ENCODE measurements around the gene AMHR2.
"Not testable (repeated sequence)": the region's sequence is repeated elsewhere in the genome, so short reads cannot be mapped to it uniquely, and the experiment has no call there.

The AMHR2 gene

DNA sequence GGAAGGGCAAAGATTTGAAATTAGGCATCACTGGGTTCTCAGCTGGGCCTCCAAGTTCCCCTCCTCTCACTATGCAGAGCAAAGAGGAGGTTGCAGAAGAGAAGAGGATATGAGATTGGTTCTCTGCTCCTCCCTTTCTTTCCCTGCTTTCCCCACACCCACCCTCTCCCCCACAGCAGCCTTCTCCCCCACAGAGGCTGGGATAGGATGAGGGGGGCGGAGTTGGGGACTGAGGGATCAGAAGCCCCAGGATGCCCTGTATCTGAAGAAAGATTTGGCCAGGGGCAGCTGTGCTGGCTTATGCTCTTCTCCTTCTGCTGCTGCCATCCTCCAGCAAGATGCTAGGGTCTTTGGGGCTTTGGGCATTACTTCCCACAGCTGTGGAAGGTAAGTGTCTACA lies at the start of gene AMHR2:
TSS of gene AMHR2 (plus strand) at position 259 of the 400 bp plus-strand sequence. CDS start at position 339, 80 bp downstream.
- no peak for DNase-seq (ENCODE audit: low read depth, low spot score)

DNA sequence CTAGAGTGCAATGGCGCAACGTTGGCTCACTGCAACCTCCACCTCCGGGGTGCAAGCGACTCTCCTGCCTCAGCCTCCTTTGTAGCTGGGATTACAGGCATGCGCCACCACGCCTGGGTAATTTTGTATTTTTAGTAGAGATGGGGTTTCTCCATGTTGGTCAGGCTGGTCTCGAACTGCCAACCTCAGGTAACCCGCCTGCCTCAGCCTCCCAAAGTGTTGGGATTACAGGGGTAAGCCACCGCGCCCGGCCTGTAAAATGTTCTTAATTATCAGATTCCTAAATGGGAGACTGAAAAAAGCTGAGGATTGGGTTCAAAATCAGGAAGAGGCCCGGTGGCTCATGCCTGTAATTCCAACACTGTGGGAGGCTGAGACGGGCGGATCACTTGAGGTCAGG lies 49.4 kb upstream of the AMHR2 start:
- not testable (repeated sequence) for DNase-seq (ENCODE audit: low read depth, low spot score)

DNA sequence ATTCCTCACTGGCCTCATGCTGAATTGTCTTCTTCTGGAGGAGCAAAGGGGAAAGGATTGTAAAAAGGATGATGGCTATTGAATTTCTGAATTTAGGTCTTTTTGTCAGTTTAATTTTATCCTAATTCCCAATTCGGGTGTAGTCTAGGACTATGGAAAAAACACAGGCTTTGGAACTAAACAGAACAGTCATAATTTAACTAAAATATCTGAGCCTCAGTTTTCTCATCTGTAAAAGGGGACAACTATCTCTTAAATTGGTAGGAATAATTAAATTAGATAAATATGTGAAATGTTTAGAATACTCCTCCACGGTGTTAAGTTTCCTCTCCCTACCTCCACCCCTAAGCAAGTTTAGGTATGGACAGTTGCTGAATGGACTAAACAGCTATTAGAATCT lies 46.9 kb upstream of the AMHR2 start:
- no peak for DNase-seq (ENCODE audit: low read depth, low spot score)

DNA sequence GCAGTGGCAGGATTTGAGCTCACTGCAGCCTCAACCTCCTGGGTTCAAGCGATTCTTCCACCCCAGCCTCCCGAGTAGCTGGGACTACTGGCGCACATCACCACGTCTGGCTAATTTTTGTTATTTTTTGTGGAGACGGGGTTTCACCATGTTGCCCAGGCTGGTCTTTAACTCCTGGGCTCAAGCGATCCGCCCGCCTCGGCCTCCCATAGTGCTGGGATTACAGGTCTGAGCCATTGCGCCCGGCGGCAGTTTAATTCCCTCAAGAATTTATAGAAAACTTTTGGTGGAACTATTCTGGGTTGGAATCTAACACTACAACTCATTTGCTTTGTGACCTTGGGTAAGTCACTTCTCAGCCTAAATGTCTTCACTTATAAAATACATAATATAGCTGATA lies 45.4 kb upstream of the AMHR2 start:
- DNase-seq (ENCODE audit: low read depth, low spot score): no peak

DNA sequence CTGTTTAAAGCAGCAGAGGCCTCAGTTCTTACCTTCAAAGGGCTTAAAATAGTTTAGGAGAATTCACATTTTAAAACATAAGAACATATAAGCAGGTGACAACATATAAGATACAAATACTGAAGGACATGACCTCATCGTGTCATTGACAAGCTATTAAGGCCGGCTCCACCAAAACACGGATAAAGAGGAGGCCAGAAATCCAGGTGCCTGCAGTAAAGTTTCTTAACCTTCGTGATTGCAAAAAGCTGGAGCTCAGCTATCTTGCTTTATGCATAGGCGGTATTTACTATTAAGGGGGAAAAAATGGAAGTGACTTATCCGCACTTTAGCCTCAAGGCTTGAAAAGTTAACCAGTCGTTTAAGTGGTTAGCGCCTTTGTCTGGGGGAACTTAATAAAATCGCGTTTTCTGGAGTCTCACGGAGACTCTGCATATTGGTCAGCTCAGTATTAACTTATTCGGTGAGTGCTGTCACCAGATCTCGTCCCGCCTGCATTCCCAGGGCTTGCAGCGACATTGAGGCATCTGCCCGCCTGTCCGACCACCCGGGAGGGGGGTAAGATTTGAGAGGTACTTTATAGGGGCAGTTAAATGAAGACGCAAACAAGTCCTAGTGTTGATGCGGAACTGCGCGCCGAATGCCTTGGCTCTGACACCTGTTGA lies 44.8 kb upstream of the AMHR2 start:
- DNase-seq (ENCODE audit: low read depth, low spot score): no peak

DNA sequence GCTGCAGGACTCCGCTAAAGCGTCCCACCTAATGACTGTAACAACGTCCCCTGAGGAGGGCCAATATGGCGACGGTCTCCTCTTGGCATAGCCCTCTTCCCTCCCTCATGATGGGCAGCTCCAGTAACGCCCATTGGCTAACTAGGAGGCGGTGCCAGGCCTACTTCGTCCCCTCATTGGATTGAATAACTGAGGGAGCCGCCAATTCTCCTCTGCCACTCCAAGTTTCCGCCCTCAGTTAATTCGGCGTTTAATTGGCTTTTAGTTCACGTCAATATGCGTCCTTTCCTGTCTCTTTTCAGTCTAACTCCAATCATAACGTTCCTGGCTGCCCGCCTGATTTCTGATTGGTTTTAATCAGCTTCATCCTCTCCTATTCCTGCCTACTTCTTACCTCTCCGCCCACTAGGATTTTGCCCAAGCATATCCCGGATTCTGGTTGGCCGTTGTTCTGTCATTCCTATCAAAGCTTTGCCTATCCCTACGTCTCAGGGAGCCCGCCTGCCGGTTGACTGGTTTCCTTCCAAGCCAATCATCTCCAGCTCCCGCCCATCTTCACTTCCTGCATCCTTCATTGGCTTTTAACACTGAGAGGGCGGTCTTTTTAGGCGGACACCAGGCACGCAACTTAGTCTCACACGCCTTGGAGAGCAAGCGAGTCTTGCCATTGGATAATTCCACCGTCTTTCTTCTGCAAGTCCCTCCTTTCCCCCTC lies 44.1 kb upstream of the AMHR2 start:
- DNase-seq (ENCODE audit: low read depth, low spot score): peak; percentile 98

DNA sequence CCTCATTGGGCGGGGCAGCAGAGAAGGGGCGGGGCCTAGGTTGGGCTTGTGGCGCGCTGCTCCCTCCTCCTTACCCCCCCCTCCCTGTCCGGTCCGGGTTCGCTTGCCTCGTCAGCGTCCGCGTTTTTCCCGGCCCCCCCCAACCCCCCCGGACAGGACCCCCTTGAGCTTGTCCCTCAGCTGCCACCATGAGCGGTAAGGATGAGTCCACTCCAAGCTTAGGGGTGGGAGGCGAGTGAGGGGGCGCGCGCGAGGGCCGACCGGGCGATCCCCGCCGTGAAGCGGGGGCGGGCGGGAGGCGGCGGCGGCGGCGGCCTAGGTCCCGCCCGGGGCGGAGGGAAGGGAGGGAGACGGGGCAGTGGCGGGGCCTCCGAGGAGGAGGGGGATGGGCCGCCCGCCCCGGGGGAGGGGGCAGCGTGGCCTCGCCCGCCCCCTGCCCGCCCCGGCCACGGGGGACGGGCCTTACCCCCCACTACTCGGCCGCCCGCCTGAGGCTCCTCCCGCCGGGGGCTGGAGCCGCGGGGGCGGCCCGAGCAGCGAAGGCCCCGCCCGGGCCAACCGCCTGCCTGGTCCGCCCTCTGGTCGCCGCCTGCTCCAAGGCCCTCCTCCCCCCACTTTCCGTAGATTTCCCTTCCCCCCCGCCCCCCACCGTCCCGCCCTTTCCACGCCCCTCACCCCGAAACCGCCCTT lies 43.4 kb upstream of the AMHR2 start, which contains the start of gene SP1:
TSS of gene SP1 (plus strand) at position 73 of the 690 bp plus-strand sequence. CDS start at position 189, 116 bp downstream.
- DNase-seq (ENCODE audit: low read depth, low spot score): peak; percentile 75

DNA sequence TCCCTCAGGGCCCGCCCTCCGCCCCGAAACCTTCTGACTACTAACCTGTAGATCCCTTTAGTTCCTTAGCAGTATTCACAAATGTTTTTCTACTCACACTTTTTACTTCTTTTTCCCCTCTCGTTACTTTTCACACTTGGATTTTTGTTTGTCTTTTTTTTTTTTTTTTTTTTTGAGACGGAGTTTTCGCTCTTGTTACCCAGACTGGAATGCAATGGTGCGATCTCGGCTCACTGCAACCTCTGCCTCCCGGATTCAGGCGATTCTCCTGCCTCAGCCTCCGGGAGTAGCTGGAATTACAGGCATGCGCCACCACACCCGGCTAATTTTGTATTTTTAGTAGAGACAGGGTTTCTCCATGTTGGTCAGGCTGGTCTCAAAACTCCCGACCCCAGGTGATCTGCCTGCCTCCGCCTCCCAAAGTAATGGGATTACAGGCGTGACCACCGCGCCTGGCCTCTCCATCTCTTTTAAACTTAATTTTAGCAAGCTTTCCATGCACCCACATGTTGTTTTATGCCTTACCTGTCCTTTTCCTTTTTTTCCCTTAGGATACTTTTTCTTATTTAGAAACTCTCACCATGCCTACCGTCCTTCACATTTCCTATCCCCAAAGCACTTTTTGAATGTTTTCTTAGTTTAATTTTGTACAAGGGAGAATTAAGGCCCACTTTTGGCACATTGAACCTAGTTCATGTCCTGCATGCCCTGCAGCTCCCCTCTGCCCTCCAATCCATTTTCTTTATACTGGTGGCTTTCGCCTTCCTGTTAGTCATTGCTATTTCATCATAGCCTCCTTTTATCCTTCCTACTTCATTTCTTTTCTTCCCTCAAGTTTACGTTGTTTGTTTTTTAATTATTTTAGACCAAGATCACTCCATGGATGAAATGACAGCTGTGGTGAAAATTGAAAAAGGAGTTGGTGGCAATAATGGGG lies 42.6 kb upstream of the AMHR2 start:
- DNase-seq (ENCODE audit: low read depth, low spot score): no peak

DNA sequence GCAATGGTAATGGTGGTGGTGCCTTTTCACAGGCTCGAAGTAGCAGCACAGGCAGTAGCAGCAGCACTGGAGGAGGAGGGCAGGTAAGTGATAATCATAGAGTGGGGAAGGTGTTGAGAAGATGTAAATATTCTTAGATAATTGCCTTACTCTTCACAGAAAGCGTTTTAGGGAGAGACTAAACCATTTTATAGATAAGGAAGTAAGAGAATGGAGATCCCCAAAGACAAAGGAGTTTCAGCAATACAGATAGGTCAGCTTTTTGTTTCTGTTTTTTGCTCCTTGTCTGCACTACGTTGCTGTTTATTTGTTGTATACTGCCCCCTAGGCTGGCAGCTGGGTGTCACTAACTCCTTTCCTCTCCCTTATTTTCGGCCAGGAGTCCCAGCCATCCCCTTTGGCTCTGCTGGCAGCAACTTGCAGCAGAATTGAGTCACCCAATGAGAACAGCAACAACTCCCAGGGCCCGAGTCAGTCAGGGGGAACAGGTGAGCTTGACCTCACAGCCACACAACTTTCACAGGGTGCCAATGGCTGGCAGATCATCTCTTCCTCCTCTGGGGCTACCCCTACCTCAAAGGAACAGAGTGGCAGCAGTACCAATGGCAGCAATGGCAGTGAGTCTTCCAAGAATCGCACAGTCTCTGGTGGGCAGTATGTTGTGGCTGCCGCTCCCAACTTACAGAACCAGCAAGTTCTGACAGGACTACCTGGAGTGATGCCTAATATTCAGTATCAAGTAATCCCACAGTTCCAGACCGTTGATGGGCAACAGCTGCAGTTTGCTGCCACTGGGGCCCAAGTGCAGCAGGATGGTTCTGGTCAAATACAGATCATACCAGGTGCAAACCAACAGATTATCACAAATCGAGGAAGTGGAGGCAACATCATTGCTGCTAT lies 41.7 kb upstream of the AMHR2 start:
- no peak for DNase-seq (ENCODE audit: low read depth, low spot score)

DNA sequence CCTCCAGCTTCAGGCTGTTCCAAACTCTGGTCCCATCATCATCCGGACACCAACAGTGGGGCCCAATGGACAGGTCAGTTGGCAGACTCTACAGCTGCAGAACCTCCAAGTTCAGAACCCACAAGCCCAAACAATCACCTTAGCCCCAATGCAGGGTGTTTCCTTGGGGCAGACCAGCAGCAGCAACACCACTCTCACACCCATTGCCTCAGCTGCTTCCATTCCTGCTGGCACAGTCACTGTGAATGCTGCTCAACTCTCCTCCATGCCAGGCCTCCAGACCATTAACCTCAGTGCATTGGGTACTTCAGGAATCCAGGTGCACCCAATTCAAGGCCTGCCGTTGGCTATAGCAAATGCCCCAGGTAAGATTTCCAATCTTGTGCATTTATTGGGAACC lies 40.4 kb upstream of the AMHR2 start:
- no peak for DNase-seq (ENCODE audit: low read depth, low spot score)

DNA sequence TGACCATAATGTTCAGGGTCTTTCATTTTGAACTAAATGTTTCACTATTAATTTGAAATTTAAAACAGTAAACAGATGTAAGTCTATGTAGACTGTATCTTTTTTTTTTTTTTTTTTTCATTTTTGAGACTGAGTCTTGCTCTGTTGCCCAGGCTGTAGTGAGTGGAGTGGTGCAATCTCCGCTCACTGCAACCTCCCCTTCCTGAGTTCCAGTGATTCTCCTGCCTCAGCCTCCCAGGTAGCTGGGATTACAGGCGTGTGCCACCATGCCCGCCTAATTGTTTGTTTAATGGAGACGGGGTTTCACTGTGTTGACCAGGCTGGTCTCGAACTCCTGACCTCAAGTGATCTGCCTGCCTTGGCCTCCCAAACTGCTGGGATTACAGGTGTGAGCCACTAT lies 37.3 kb upstream of the AMHR2 start:
- not testable (repeated sequence) for DNase-seq (ENCODE audit: low read depth, low spot score)

DNA sequence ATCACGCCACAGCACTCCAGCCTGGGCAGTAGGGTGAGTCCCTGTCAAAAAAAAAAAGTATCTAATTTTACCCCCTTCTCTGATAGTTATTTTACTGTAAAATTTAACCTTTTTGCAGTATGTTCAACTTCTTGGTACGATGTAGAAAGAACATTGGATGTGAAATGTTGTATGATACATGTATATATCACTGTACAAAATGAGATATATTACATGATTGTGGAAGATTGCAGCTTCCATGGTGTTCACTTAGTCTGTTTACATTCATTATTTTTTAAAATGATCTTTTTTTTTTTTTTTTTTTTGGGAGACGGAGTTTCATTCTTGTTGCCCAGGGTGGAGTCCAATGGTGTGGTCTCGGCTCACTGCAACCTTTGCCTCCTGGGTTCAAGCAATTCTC lies 34.7 kb upstream of the AMHR2 start:
- DNase-seq (ENCODE audit: low read depth, low spot score): no peak

DNA sequence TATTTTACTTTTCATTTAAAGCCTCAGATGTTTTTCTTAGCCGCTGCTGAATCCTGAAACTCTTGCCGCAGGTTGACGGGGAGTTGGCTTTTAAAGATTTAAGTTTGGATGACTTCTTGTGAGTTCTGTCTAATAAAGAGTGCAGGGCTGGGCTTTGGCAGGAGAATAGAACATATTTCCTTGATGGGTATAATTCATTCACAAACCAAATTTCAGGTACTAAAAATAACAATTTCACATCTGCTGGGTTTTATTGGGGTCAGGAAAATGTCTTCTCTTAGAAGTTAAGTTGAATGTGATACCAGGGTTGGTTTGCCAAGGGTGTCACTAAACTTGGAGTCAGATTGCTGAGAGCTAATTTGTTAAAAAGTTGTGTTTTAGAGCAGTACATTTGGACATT lies 34.0 kb upstream of the AMHR2 start:
- DNase-seq (ENCODE audit: low read depth, low spot score): no peak

DNA sequence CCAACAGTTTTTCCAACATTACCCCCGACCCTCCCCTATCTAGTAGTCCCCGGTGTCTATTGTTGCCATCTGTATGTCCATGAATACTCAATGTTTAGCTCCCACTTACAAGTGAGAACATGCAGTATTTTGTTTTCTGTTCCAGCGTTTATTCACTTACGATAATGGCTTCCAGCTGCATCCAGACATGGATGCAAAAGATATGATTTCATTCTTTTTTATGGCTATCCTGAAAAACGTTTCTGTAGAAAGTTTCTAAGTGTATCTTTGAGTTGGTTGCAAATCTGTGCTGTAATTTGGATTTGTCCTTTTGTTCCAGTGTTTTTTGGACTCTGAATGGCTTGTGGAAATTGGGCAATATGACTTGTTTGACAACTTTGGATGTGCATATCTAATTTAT lies 31.9 kb upstream of the AMHR2 start:
- DNase-seq (ENCODE audit: low read depth, low spot score): no peak

DNA sequence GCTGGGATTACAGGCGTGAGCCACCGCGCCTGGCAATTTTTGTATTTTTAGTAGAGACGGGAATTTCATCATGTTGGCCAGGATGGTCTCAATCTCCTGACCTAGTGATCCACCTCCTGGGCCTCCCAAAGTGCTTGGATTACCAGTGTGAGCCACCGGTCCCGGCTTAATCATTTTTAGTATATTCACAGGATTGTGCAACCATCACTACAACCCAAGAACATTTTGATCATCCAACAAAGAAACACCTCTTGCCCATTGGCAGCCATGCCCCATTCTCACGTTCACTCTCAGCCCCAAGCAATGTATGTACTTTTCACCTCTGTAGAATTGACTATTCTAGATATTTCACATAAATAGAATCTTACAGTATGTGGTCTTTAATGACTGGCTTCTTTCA lies 23.8 kb upstream of the AMHR2 start:
- DNase-seq (ENCODE audit: low read depth, low spot score): no peak

DNA sequence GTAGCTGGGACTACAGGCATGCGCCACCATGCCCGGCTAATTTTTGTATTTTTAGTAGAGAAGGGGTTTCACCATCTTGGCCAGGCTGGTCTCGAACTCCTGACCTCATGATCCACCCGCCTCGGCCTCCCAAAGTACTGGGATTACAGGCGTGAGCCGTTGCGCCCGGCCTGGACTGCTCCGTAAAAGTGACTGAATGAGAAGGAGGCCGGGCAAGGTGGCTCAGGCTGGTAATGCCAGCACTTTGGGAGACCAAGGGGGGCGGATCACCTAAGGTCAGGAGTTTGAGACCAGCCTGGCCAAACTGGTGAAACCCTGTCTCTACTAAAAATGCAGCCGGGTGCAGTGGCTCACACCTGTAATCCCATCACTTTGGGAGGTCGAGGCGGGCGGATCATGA lies 21.3 kb upstream of the AMHR2 start:
- DNase-seq (ENCODE audit: low read depth, low spot score): not testable (repeated sequence)

DNA sequence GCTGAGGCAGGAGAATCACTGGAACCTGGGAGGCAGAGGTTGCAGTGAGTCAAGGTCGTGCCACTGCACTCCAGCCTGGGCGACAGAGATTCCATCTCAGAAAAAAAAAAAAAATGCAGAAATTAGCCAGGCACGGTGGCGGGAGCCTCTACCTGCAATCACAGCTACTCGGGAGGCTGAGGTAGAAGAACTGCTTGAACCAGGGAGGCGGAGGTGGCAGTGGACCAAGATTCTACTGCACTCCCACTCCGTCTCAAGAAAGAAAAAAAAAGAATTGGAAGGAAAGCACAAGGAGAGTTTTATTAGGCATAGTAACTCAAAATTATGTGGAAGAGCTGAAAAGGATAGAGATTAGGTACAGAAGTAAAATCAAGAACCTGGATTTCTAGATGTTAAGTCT lies 20.8 kb upstream of the AMHR2 start:
- no peak for DNase-seq (ENCODE audit: low read depth, low spot score)

DNA sequence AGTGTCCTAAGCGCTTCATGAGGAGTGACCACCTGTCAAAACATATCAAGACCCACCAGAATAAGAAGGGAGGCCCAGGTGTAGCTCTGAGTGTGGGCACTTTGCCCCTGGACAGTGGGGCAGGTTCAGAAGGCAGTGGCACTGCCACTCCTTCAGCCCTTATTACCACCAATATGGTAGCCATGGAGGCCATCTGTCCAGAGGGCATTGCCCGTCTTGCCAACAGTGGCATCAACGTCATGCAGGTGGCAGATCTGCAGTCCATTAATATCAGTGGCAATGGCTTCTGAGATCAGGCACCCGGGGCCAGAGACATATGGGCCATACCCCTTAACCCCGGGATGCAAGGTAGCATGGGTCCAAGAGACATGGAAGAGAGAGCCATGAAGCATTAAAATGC lies 12.7 kb upstream of the AMHR2 start:
- no peak for DNase-seq (ENCODE audit: low read depth, low spot score)

DNA sequence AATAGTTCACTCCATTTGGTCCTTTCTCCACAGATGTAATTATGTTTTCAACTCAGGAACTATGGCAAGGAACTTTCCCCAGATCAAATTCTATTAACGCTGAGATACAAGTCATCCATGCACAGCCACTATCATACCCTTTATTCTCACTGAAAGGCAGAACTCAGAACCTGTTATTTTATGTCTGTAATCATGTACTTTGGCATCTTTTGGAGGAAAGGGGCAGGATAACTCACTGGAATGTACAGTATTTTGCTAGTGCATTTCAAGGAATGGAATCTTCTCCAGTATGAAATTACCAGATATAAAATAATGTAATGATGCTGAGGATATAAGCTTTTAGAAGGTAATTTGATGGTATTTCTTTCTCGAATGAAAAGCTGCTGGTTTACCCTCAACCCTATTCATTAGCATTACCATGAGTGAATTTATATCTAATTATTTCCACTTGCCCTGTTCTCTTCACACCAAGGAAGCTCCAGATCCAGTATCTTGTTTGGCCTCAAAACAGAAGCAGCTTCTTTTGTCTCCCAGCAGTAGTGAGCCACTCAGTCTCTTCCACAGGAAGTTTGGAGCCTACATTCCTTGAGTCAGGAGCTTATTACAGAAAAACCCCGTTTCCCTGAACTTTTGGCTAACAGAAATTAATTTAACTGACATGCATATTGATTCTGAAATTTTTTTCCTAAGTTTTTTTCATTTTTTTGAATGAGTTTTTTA lies 10.0 kb upstream of the AMHR2 start:
- no peak for DNase-seq (ENCODE audit: low read depth, low spot score)
